GM10266 (cell line): ENCODE measurements around the gene SETD1A.

Source experiments
- DNase-seq: peaks from one replicate; pipeline ENCODE4 v3.0.0; 2012; ENCODE audit errors: extremely low spot score
- TF ChIP-seq, protein P1 (sequence below): IDR thresholded peaks from 2 replicates; pipeline ENCODE4 v1.5.1; 2012; ENCODE audit warnings: mild to moderate bottlenecking, low read depth; ENCODE audit not compliant: control insufficient read depth, insufficient read depth; ENCODE audit errors: missing control alignments

SETD1A gene

DNA sequence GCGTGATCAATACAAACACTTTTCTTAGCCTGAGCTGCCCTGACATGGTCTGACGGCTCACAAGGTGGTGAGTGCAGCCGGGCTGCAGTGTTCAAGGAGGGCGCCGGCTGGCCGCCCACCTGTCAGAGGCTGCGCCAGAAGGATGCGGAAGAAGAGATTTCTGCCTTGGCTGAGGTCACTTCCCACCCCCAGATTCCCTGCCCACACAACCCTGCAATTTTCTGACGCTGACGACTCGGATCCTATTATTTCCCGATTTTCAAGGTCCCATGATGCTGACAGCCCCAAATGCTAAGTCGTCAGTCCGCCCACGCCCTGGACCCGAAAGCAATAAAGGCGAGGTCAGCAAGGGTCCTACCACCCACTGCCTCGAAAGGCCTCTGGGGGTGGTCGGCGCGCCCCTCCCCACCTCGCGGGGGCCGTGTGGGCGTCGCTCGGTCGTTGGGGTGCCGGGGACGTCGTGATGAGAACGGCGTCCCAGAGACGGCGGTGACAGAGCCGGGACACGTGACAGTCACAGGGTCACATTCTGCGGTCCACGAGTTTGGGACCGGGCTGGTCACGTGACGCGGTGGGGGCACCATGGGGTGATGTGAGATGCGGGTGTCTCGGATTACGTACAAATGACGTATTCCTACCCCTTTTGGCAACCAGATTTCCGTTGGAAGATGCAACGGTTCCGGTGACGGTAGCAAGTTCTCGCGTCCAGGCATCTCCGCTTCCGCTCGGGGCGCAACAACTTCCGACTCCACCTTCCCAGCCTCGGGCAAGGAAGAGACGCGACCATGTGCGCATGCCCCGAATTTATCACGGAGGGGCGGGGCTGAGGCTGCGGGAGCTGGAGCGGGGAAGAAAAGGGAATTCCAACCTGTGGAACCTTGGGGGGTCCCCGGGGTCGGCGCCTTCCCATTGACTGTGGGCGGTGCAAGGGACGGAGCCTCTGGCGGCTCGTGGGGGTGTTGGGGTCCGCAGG is 75.5 kb downstream of the SETD1A start, which contains the start of gene STX4:
TSS of gene STX4 (plus strand) at position 823 of the 973 bp plus-strand sequence. CDS start 248 bp downstream, outside the sequence.
- DNase-seq, result peak; percentile 95
- TF ChIP-seq, protein P1, sequence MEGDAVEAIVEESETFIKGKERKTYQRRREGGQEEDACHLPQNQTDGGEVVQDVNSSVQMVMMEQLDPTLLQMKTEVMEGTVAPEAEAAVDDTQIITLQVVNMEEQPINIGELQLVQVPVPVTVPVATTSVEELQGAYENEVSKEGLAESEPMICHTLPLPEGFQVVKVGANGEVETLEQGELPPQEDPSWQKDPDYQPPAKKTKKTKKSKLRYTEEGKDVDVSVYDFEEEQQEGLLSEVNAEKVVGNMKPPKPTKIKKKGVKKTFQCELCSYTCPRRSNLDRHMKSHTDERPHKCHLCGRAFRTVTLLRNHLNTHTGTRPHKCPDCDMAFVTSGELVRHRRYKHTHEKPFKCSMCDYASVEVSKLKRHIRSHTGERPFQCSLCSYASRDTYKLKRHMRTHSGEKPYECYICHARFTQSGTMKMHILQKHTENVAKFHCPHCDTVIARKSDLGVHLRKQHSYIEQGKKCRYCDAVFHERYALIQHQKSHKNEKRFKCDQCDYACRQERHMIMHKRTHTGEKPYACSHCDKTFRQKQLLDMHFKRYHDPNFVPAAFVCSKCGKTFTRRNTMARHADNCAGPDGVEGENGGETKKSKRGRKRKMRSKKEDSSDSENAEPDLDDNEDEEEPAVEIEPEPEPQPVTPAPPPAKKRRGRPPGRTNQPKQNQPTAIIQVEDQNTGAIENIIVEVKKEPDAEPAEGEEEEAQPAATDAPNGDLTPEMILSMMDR, result no peak

DNA sequence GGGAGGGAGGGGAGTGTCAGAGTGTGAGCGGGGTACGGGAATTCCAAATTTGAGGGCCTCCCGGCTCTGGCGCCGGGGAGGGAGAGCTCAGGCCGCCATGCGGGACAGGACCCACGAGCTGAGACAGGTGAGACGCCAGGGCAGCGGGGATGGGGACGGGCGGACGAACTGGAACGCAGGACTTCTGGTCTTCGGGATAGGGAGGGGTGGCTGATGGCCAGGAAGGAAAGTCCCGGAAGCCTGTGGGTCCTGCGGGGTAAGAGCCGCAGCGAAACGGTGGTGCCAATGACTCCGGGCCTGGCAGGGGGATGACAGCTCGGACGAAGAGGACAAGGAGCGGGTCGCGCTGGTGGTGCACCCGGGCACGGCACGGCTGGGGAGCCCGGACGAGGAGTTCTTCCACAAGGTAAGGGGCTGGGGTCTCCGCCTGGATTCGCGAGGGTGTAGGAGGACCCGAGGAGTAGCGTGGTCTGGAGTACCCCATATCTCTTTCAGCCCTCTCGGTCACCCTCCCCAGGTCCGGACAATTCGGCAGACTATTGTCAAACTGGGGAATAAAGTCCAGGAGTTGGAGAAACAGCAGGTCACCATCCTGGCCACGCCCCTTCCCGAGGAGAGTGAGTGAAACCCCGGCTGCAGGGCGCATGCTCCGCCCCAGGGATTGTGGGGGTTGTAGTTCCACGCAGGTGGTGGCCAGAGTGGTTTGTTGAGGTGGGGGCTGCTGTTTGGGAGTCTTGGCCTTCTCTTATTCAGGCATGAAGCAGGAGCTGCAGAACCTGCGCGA is 76.3 kb downstream of the SETD1A start:
- TF ChIP-seq, protein P1, result no peak

More for the DNA sequence above, 76.3 kb downstream of the SETD1A start:
- peak; percentile 95 for DNase-seq
